ENCODE data around the gene ARHGAP4.
A peak's percentile ranks its signal among the peaks of the same experiment; 100 is the strongest.

Gene ARHGAP4

GRCh38 chrX:153964105-153964504 is 38.0 kb upstream of the ARHGAP4 start:
- DNase-seq (ENCODE audit: low read depth in 2 of 3, low spot score in 1 of 3) = no peak

DNA sequence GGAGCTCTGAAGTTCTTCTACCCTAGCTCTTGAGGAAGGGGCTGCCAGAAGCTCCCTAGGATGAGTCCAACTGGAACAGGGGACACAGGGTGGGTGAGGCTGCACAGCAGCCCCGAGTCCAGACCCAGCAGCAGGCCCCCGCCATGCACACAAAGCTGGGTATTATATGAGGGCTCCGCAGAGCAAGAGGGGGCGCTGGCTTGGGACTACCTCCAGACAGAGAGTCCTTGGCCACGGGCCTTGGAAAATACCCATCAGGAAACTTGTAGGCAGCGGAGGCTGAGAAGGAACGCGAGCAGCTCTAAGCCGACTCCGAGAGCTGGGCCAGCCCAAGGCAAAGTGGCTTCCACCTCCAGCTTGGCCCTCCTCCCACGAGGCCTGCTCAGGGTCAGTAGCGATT is 37.5 kb upstream of the ARHGAP4 start:
- no peak for DNase-seq (ENCODE audit: low read depth in 2 of 3, low spot score in 1 of 3)

DNA sequence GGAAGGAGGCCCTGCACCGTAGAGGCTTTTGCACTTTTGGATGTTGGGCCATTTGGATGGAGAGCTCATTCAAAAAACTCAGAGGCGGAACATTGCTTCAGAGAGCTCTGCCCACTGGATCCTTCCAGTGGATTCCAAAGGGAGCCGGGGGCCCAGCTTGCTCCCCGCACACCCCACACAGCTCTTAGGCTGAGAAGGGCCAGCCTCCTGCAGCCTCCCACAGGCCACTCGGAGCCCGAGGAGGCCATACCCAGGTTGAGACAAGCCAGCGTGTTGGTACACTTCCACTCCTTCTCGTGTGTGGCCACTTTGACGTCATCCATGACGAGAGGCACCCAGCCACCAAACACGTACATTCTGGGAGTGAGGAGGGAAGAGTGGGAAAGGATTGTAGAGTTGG is 35.2 kb upstream of the ARHGAP4 start:
- no peak for DNase-seq (ENCODE audit: low read depth in 2 of 3, low spot score in 1 of 3)

- no peak for DNase-seq (ENCODE audit: low read depth in 2 of 3, low spot score in 1 of 3)
Observed at GRCh38 chrX:153960786-153961185, 34.7 kb upstream of the ARHGAP4 start.

DNA sequence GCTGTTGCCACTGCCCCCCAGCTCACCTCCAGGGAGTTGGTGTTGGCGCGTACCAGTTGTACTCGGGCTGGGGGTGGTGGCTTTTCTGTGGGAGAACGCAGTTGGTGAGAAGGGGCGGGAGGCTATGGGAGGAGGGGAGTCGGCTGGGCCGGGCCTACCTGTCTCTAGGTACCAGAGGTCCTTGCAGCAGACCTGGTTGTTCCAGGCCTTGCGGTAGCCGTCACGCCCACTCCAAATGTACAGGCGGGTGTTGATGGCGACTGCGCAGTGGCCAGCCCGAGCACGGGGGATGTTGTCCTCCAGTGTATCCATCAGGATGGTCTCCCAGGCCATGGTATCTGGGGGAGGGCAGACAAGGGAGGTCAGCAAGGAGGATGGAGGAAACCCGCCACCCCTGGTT is 34.0 kb upstream of the ARHGAP4 start:
- DNase-seq (ENCODE audit: low read depth in 2 of 3, low spot score in 1 of 3) = no peak

- DNase-seq (ENCODE audit: low read depth in 2 of 3, low spot score in 1 of 3) = no peak
Observed at GRCh38 chrX:153959649-153960048, 33.6 kb upstream of the ARHGAP4 start.

DNA sequence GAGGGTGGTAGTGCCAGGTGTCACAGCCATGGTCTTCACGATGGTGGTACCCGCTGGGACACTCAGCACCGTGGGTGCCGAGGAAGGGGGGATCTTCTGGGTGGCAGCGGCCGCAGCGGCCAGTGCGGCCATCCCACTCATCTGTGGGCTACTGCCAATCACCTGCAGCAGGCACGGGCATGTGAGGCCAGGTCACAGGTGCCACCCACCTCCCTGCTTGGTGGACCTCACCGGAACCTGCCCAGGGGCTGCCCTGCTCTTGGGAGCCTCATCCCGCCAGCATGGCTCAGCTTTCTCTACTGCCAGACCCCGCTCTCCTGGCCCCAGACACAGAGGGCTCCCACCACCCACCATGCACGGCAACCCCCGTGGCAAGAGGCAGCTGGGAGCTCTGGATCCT is 32.5 kb upstream of the ARHGAP4 start:
- no peak for DNase-seq (ENCODE audit: low read depth in 2 of 3, low spot score in 1 of 3)

DNA sequence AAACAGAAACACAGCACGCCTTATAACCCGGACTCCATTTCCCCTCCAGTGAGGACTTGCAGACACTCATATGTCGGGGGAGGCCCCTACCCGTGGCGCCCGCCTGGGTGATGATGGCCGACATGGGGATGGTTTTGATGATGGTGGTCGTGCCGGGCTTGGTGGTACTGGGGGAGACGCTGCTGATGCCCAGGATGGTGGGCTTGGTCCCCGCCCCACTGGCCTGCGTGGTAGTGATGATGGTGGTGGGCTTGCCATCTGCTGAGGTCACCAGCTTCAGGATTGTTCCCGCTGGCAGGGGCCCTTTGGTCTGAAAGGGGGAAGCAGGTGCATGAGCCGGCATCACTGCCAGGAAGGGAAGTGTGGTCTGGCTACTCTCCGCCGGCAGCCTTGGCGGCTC is 31.2 kb upstream of the ARHGAP4 start:
- no peak for DNase-seq (ENCODE audit: low read depth in 2 of 3, low spot score in 1 of 3)

DNA sequence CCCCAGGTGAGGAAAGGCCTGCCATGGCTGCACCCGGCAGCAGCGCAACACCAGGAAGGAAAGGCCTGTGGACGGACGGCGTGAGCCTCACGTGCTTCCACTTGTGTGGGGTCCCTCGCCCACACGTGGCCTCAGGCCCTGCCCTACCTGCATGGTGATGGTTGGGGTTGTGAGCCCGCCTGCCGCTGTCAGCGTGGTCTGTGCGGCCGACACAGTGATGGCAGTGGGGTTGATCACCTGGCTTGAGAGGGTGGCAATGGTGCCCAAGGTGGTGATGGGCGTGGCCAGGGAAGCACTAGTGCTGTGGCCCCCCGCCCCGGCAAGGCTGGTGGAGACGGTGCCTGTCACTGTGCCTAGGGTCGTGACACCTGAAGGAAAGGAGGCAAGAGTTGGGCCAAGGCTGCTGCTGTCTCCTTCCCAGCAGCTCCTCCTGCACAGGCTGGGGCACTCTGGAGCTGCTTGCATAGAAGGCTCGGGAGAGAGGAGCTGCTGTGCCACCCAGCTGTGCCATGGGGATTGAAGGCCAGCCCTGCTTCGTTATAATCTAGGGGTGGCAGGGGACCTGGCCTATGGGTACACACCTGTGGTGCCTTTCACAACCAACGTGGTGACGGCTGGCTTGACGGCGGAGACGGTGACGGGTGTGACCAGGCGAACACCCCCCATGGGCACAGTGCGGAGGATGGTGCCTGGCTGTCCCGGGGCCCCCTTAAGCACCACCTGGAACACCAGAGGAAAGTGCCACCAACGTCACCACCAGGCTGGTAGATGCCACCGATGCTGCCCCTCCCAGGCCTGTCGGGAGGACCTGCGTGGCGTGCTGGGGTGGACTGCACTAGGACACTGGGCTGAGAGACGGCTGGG is 30.2 kb upstream of the ARHGAP4 start:
- DNase-seq (ENCODE audit: low read depth in 2 of 3, low spot score in 1 of 3) = no peak

GRCh38 chrX:153955228-153955732 is 29.2 kb upstream of the ARHGAP4 start:
- DNase-seq (ENCODE audit: low read depth in 2 of 3, low spot score in 1 of 3) = no peak

DNA sequence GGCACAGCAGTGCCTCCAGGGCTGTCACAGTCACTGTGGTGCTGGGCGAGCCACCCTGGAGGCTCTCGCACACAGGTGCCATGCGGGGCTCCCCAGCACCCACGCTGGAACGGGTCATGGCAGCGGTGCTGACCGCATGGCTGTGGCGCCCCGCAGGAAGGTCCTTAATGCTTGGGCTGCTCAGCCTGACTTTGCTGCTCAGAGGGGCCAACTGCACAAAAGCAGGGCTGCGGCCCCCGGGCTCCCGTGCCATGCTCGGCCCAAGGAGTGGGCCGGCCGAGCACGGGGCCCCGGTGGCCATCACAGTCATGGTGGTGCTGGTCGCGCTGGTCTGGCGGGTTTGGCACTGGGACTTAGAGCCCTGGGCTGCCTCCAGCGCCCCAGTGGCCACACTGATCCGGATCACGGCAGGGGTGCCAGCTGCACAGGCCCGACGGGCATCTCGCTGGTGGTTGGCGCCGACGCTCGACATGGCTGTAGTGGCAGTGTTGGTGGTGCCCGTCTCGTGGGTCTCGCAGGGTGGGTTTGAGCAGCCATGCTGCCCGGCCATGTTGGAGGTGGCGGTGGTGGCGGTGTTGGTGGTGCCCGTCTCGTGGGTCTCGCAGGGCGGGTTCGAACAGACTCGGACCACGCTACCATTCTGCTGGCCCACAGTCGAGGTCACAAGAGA is 28.6 kb upstream of the ARHGAP4 start:
- no peak for DNase-seq (ENCODE audit: low read depth in 2 of 3, low spot score in 1 of 3)

GRCh38 chrX:153953892-153954557 is 28.0 kb upstream of the ARHGAP4 start:
- no peak for DNase-seq (ENCODE audit: low read depth in 2 of 3, low spot score in 1 of 3)

DNA sequence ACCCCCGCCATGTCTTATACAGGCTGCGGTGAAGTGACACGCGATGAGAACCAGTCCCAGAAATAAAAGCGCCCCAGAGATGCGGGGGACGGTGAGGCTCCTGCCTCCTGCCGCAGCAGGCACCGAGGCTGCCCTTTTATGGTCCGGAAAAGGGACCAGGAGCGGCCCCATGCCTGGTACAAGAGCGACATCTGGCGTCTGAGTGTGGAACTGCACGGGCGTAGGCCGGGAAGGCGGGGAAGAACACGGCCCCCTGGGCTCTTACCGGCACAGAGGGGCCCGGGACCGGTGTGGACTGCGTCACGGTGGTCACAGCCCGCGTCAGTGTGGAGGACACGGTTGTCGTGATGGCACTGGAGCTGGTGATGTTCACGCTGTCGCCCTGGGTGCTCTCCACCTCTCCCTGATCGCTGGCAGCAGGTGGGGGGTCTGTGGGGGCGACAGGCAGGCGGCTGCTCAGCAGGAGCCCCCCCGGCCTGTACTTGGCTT is 27.3 kb upstream of the ARHGAP4 start:
- DNase-seq (ENCODE audit: low read depth in 2 of 3, low spot score in 1 of 3) = peak; percentile 64 to 90 (median 64)

- no peak for DNase-seq (ENCODE audit: low read depth in 2 of 3, low spot score in 1 of 3)
Observed at GRCh38 chrX:153952373-153953026, 26.4 kb upstream of the ARHGAP4 start.

DNA sequence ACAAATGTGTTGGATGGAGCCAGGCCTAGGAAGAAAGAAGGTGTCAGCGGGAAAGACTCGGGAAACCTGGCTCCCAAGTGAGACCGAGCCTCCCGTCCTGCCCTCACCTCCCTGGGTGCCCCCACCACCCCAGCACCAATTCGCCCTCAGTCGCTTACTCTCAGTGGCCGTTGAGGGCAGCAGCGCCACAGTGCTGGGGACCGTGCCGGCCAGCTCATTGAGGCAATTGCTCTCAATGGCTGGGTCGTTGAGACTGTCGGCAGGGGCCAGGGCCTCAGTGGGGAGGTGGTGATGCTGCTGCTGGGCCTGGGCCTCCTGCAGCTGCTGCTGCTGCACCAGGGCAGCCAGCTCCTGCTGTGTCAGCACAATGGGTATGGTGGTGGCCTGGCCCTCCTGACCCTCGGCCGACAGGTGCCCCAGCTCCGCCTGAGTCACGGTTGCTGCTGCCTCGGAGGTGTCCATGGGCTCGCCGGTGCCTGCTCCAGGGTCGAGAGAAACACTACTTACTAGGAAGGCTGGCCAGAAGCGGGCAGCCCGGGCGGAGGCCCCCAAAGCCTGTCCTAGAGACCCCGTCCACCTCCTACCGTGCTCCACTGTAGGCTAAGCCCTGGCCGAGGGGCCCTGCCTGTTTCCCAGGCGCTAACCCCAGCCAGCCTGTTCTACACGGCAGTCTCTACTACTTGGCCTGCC is 25.8 kb upstream of the ARHGAP4 start:
- no peak for DNase-seq (ENCODE audit: low read depth in 2 of 3, low spot score in 1 of 3)

GRCh38 chrX:153950127-153950526 is 24.1 kb upstream of the ARHGAP4 start:
- no peak for DNase-seq (ENCODE audit: low read depth in 2 of 3, low spot score in 1 of 3)

GRCh38 chrX:153948847-153949805 is 23.1 kb upstream of the ARHGAP4 start:
- no peak for DNase-seq (ENCODE audit: low read depth in 2 of 3, low spot score in 1 of 3)

DNA sequence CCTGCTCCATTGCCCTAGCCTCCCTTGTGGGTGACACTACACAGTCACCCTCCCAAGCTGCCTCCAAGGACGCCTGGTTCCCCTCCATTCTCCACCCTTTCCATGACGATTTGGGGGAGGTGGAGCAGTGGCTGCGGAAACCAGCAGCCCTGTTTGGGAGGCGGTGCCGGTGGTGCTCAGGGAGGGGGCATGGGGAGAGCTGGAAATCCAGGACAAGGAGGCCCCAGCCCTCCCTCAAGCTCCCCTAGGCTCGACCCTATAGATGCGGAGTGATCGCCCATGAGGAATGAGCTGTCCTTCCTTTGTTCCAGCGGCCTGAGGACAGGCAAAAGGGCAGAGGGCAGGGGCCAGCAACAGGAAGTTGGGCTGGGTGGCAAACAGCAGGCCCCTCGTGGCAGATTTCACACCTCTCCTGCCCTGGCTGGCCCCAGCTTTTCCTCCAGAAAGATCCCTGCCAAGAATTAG is 22.0 kb upstream of the ARHGAP4 start:
- DNase-seq (ENCODE audit: low read depth in 2 of 3, low spot score in 1 of 3) = no peak

GRCh38 chrX:153947009-153947769 is 21.1 kb upstream of the ARHGAP4 start:
- DNase-seq (ENCODE audit: low read depth in 2 of 3, low spot score in 1 of 3) = peak; percentile 63 to 75 (median 65)
